H9 (cell line): ENCODE data around the gene SETBP1. TPM values are rescaled to one million over a fixed set of nuclear protein-coding genes. Genes with fewer than 3 reads are reported as not detected.

ENCODE experiments used
- DNase-seq: peaks from one replicate; pipeline ENCODE4 v3.0.0-alpha.2; 2017
- H2AFZ ChIP-seq: one replicate; pipeline ENCODE4 v1.6.1; 2013; ENCODE audit warnings: mild to moderate bottlenecking, low read length, control low read depth, moderate library complexity
- H2AK5ac ChIP-seq: 2 replicates; pipeline ENCODE4 v1.6.1; 2013; ENCODE audit warnings: low read length, control low read depth, mixed read lengths; ENCODE audit not compliant: insufficient read length
- H2BK120ac ChIP-seq: one replicate; pipeline ENCODE4 v1.6.1; 2013; ENCODE audit warnings: low read depth, mild to moderate bottlenecking, low read length, control low read depth, inconsistent platforms; ENCODE audit not compliant: poor library complexity, severe bottlenecking
- H2BK12ac ChIP-seq: 2 replicates; pipeline ENCODE4 v1.6.1; 2013; ENCODE audit warnings: low read length, control low read depth, mixed read lengths, low read depth; ENCODE audit not compliant: insufficient read length
- H2BK15ac ChIP-seq: 2 replicates; pipeline ENCODE4 v1.6.1; 2013; ENCODE audit warnings: low read depth, low read length, control low read depth
- H2BK20ac ChIP-seq: one replicate; pipeline ENCODE4 v1.6.1; 2013; ENCODE audit warnings: low read depth, mild to moderate bottlenecking, low read length, control low read depth, inconsistent platforms; ENCODE audit not compliant: poor library complexity, severe bottlenecking
- H2BK5ac ChIP-seq: 2 replicates; pipeline ENCODE4 v1.6.1; 2013; ENCODE audit warnings: low read length, control low read depth, mixed read lengths; ENCODE audit not compliant: insufficient read length
- H3K14ac ChIP-seq: 2 replicates; pipeline ENCODE4 v1.6.1; 2013; ENCODE audit warnings: low read length, control low read depth; ENCODE audit not compliant: insufficient read depth
- H3K18ac ChIP-seq: 2 replicates; pipeline ENCODE4 v1.6.1; 2013; ENCODE audit warnings: low read depth, mild to moderate bottlenecking, mixed read lengths, low read length, control low read depth; ENCODE audit not compliant: insufficient read length
- H3K23ac ChIP-seq: 2 replicates; pipeline ENCODE4 v1.6.1; 2013; ENCODE audit warnings: low read length, control low read depth, mixed read lengths, low read depth; ENCODE audit not compliant: insufficient read length
- H3K23me2 ChIP-seq: 2 replicates; pipeline ENCODE4 v1.6.1; 2013; ENCODE audit warnings: low read depth, mild to moderate bottlenecking, mixed read lengths, low read length, control low read depth; ENCODE audit not compliant: insufficient read length, poor library complexity, severe bottlenecking
- H3K27ac ChIP-seq: 2 replicates; pipeline ENCODE4 v1.5.1; 2013; ENCODE audit warnings: low read length, control low read depth, mixed read lengths, low read depth; ENCODE audit not compliant: insufficient read length
- H3K27me3 ChIP-seq: 2 replicates; pipeline ENCODE4 v1.6.1; 2013; ENCODE audit warnings: low read length, control low read depth, inconsistent platforms; ENCODE audit not compliant: insufficient read depth
- H3K4ac ChIP-seq: 2 replicates; pipeline ENCODE4 v1.6.1; 2013; ENCODE audit warnings: low read depth, mild to moderate bottlenecking, control low read depth, inconsistent platforms, low read length, moderate library complexity
- H3K4me1 ChIP-seq: 2 replicates; pipeline ENCODE4 v1.6.1; 2013; ENCODE audit warnings: low read length, control low read depth, inconsistent platforms; ENCODE audit not compliant: insufficient read depth
- H3K4me2 ChIP-seq: 2 replicates; pipeline ENCODE4 v1.6.1; 2013; ENCODE audit warnings: low read length, control low read depth, mixed read lengths; ENCODE audit not compliant: insufficient read length, insufficient read depth
- H3K56ac ChIP-seq: 2 replicates; pipeline ENCODE4 v1.6.1; 2013; ENCODE audit warnings: low read depth, mild to moderate bottlenecking, mixed read lengths, low read length, control low read depth; ENCODE audit not compliant: insufficient read length
- H3K79me1 ChIP-seq: 2 replicates; pipeline ENCODE4 v1.6.1; 2013; ENCODE audit warnings: low read depth, mild to moderate bottlenecking, moderate library complexity, low read length, control low read depth, inconsistent platforms; ENCODE audit not compliant: insufficient read depth, poor library complexity, severe bottlenecking
- H3K79me2 ChIP-seq: 2 replicates; pipeline ENCODE4 v1.6.1; 2013; ENCODE audit warnings: low read length, control low read depth, inconsistent platforms; ENCODE audit not compliant: insufficient read depth
- H3K9ac ChIP-seq: 2 replicates; pipeline ENCODE4 v1.6.1; 2013; ENCODE audit warnings: low read length, control low read depth, mixed read lengths; ENCODE audit not compliant: insufficient read length; ENCODE audit errors: extremely low read depth
- H3K9me3 ChIP-seq: one replicate; pipeline ENCODE4 v1.6.1; 2013; ENCODE audit warnings: low read depth, low read length, inconsistent platforms; ENCODE audit not compliant: control insufficient read depth
- H3T11ph ChIP-seq: one replicate; pipeline ENCODE4 v1.6.1; 2013; ENCODE audit warnings: mild to moderate bottlenecking, low read length, control low read depth, inconsistent platforms
- H4K20me1 ChIP-seq: one replicate; pipeline ENCODE4 v1.6.1; 2013; ENCODE audit not compliant: control insufficient read depth, insufficient read length, insufficient read depth
- H4K5ac ChIP-seq: 2 replicates; pipeline ENCODE4 v1.6.1; 2013; ENCODE audit warnings: low read depth, mild to moderate bottlenecking, mixed read lengths, low read length, control low read depth; ENCODE audit not compliant: insufficient read length
- H4K8ac ChIP-seq: replicated peaks from 2 replicates; pipeline ENCODE4 v1.6.1; 2013; ENCODE audit warnings: low read length, control low read depth, mixed read lengths, low read depth; ENCODE audit not compliant: insufficient read length
- H4K91ac ChIP-seq: 2 replicates; pipeline ENCODE4 v1.6.1; 2013; ENCODE audit warnings: low read depth, mild to moderate bottlenecking, moderate library complexity, mixed read lengths, low read length, control low read depth; ENCODE audit not compliant: insufficient read length
- H3K27ac Mint-ChIP-seq, 3 experiments: 2 replicates in 2 of 3; 3 replicates in 1 of 3; pipeline ENCODE4 v1.8.0; 2020 to 2021; ENCODE audit warnings: mixed read lengths in 3 of 3, mild to moderate bottlenecking in 1 of 3, moderate library complexity in 1 of 3
- H3K27me3 Mint-ChIP-seq: 2 replicates; pipeline ENCODE4 v1.8.0; 2021; ENCODE audit warnings: low read depth, mild to moderate bottlenecking, moderate library complexity, mixed read lengths
- H3K36me3 Mint-ChIP-seq, 3 experiments: 2 replicates in 2 of 3; 3 replicates in 1 of 3; pipeline ENCODE4 v1.8.0; 2020 to 2021; ENCODE audit warnings: low read depth in 3 of 3, mixed read lengths in 3 of 3; ENCODE audit not compliant: insufficient read depth in 1 of 3
- H3K4me1 Mint-ChIP-seq, 2 experiments: 2 replicates each; pipeline ENCODE4 v1.8.0; 2020; ENCODE audit warnings: mixed read lengths in 2 of 2
- H3K4me3 Mint-ChIP-seq, 2 experiments: 2 replicates in 1 of 2; 3 replicates in 1 of 2; pipeline ENCODE4 v1.8.0; 2020 to 2021; ENCODE audit warnings: mild to moderate bottlenecking in 2 of 2, mixed read lengths in 2 of 2, moderate library complexity in 1 of 2
- H3K9me3 Mint-ChIP-seq, 2 experiments: 2 replicates in 1 of 2; 3 replicates in 1 of 2; pipeline ENCODE4 v1.8.0; 2020; ENCODE audit warnings: mild to moderate bottlenecking in 2 of 2, mixed read lengths in 2 of 2, moderate library complexity in 1 of 2
- CTCF ChIP-seq: fragments of 200-600 bp; sonication (generic); conservative IDR thresholded peaks from 3 replicates; pipeline ENCODE4 v1.8.0; 2021; ENCODE audit warnings: antibody characterized with exemption, mild to moderate bottlenecking
- WGBS: extraction: QIAGEN DNeasy Blood & Tissue Kit; methylation state at CpG from one replicate; pipeline ENCODE4 v1.1.7; 2013; ENCODE audit warnings: missing lambda C conversion rate, low lambda C conversion rate, mixed read lengths; ENCODE audit not compliant: insufficient read length; ENCODE audit errors: extremely low coverage; 5-methylcytosine and 5-hydroxymethylcytosine counted together
- total RNA-seq: library from RNA; stranded (reverse); gene quantifications from 2 replicates; pipeline ENCODE4 v1.2.1, GENCODE V29; 2021

The SETBP1 gene
- total RNA-seq, 1 experiment from 2014 or later, result 4.6 TPM

GRCh38 chr18:44725300-44726058, 44.8 kb downstream of the SETBP1 start:
- Histone ChIP-seq H2BK15ac (no peak overlapping the region), H3T11ph (no peak overlapping the region), H3K4me2 (no peak overlapping the region), H3K14ac (no peak overlapping the region), H3K23ac (no peak overlapping the region), H2BK5ac (no peak overlapping the region), H2AK5ac (no peak overlapping the region), H3K23me2 (no peaks in the 10 kb centered on the region), H3K18ac (no peak overlapping the region), H3K4ac (no peak overlapping the region), H2BK20ac (no peak overlapping the region), H2AFZ (no peak overlapping the region), H4K8ac (no peak overlapping the region), H3K56ac (no peak overlapping the region), H3K9me3 (no peaks in the 10 kb centered on the region), H3K27me3 (no peaks in the 10 kb centered on the region), H4K91ac (no peak overlapping the region), H3K9ac (no peak overlapping the region), H3K79me2 (no peaks in the 10 kb centered on the region), H4K20me1 (no peaks in the 10 kb centered on the region), H2BK12ac (no peak overlapping the region), H4K5ac (no peak overlapping the region), H2BK120ac (no peak overlapping the region), H3K4me1 (peaks cover 7% of the 10 kb centered on the region; the same call in 1 of the 2 replicates), H3K79me1 (no peaks in the 10 kb centered on the region), H3K27ac (no peak overlapping the region)
- H3K4me3 Mint-ChIP-seq, result no peak overlapping the region; a peak in 1 of 5 replicates
- TF ChIP-seq CTCF, result no peak
- H3K36me3 Mint-ChIP-seq, result no peaks in the 10 kb centered on the region; a peak in 2 of 7 replicates
- no peaks in the 10 kb centered on the region; the same call in 1 of the 2 replicates for H3K27me3 Mint-ChIP-seq
- WGBS, result no CpG with 5 or more reads among the region's 5 CpGs
- no peaks in the 10 kb centered on the region for H3K9me3 Mint-ChIP-seq
- H3K4me1 Mint-ChIP-seq, result peaks cover 32 to 40% of the 10 kb centered on the region in 2 experiments
- H3K27ac Mint-ChIP-seq, result no peak overlapping the region
- DNase-seq, result no peak
